Lower leg skin (tissue), 3 donors: ENCODE results near the gene NBAS.

Experiments used
- CTCF ChIP-seq, 3 donors: fragments of 450-650 bp; IDR thresholded peaks; one replicate each; pipeline ENCODE4 v1.5.1; 2016; ENCODE audit warnings: antibody characterized with exemption in 3 of 3, mild to moderate bottlenecking in 3 of 3, moderate library complexity in 2 of 3
- POLR2A ChIP-seq, 2 donors: fragments of 450-650 bp; IDR thresholded peaks; one replicate each; pipeline ENCODE4 v1.6.1; 2016 to 2017; ENCODE audit warnings: antibody characterized with exemption in 2 of 2, mild to moderate bottlenecking in 1 of 2, moderate library complexity in 1 of 2

GRCh38 chr2:15271276-15271675 is 289.9 kb downstream of the NBAS start:
- no peak for TF ChIP-seq POLR2A (IDR thresholded peaks at IDR 0.05)
- no peak for TF ChIP-seq CTCF (IDR thresholded peaks at IDR 0.05)
